Measurements from ENCODE around the gene MSL1. TPM values are rescaled to one million over a fixed set of nuclear protein-coding genes. Genes with fewer than 3 reads are reported as not detected.

Gene MSL1
- total and polyA plus RNA-seq, 2 of the 13 experiments (the other 11 are each of a cell fraction or from before 2014, with no cell fraction given): 63.8 to 88.5 TPM

DNA sequence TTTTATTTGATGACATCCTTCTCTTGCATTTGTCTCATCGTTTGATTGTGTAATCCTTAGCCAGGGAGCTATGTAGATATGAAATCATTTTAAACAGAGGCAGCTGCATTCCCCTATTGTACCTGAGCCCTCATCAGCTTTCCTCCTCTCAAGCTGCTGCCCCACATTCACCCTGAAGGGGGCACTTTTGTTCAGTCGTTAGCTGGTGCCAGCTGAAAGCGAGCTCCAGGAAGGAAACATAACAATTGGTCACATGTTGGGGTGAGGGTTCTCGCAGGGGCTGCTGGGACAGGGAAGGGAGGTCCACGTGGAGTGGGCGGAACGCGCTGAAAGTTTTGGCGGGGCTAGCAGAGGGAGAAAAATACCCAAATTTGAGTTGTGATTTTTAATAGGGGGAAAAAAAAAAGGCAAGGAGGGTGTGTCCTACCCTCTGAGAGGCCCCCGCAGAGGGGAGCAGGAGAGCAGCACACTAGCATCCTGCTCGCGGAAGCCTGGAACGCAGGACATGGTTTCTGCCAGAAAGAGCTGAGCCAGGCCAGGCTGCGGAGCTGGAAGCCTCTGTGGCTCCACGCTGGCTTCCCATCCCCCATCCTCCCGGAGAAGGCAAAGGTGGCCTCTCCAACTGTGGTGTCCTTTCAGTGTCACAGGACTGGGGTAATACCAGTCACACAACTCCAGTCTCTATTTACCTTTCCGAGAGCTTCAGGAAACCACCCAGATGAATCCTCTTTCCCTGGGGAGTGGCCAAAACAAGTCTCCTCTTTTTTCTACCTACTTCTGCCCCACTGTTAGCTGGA is 8.5 kb upstream of the MSL1 start (continued):
- TF ChIP-seq, protein P1, sequence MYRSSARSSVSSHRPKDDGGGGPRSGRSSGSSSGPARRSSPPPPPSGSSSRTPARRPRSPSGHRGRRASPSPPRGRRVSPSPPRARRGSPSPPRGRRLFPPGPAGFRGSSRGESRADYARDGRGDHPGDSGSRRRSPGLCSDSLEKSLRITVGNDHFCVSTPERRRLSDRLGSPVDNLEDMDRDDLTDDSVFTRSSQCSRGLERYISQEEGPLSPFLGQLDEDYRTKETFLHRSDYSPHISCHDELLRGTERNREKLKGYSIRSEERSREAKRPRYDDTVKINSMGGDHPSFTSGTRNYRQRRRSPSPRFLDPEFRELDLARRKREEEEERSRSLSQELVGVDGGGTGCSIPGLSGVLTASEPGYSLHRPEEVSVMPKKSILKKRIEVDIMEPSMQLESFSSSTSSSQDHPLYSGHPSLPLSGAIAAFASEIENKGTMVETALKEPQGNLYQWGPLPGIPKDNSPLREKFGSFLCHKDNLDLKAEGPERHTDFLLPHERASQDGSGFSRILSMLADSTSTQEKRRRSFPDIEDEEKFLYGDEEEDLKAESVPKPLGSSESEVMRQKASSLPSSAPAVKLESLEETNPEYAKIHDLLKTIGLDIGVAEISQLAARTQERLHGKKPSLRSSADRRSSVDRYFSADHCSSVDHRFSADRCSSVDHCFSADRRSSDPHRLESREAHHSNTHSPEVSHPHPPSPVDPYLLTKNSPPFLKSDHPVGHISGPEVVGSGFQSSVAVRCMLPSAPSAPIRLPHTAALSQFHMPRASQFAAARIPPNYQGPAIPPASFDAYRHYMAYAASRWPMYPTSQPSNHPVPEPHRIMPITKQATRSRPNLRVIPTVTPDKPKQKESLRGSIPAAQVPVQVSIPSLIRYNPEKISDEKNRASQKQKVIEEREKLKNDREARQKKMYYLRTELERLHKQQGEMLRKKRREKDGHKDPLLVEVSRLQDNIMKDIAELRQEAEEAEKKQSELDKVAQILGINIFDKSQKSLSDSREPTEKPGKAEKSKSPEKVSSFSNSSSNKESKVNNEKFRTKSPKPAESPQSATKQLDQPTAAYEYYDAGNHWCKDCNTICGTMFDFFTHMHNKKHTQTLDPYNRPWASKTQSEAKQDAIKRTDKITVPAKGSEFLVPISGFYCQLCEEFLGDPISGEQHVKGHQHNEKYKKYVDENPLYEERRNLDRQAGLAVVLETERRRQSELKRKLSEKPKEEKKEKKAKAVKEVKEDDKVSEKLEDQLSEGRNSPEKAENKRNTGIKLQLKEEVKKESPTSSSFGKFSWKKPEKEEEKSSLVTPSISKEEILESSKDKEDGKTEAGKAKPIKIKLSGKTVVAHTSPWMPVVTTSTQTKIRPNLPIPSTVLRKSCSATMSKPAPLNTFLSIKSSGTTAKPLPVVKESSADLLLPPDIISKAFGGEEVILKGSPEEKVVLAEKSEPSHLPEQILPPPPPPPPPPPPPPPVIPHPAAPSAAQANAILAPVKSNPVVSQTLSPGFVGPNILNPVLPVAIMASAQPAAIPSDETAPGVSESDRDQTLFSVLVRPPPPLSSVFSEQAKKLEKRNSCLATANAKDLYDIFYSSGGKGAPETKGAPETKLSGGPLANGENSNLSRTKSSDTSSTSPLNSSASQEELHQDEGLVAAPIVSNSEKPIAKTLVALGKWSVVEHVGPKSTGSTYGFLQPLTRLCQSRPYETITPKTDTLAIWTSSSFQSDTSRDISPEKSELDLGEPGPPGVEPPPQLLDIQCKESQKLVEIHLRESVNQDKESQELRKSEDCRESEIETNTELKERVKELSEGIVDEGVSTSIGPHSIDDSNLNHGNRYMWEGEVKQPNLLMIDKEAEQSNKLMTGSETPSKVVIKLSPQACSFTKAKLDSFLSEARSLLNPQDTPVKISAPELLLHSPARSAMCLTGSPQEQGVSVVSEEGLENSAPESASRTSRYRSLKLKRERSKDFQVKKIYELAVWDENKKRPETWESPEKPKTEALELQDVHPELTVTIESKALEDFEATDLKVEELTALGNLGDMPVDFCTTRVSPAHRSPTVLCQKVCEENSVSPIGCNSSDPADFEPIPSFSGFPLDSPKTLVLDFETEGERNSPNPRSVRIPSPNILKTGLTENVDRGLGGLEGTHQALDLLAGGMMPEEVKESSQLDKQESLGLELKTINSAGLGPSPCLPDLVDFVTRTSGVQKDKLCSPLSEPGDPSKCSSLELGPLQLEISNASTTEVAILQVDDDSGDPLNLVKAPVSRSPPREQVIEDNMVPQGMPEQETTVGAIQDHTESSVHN (CRISPR knock-in tag; IDR thresholded peaks at IDR 0.05): no peak
- no peak for TF ChIP-seq HOXD1 (CRISPR knock-in tag; IDR thresholded peaks at IDR 0.05)
- 0 out of 2 replicates have a peak, but pooled peaks have one; percentile 12 for TF ChIP-seq ZNF354B (CRISPR knock-in tag; IDR thresholded peaks at IDR 0.05)
- TF ChIP-seq, protein P2, sequence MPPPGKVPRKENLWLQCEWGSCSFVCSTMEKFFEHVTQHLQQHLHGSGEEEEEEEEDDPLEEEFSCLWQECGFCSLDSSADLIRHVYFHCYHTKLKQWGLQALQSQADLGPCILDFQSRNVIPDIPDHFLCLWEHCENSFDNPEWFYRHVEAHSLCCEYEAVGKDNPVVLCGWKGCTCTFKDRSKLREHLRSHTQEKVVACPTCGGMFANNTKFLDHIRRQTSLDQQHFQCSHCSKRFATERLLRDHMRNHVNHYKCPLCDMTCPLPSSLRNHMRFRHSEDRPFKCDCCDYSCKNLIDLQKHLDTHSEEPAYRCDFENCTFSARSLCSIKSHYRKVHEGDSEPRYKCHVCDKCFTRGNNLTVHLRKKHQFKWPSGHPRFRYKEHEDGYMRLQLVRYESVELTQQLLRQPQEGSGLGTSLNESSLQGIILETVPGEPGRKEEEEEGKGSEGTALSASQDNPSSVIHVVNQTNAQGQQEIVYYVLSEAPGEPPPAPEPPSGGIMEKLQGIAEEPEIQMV (CRISPR knock-in tag; IDR thresholded peaks at IDR 0.05; ENCODE audit: low read depth): no peak; the same call in none of the 2 replicates
- TF ChIP-seq JUNB (CRISPR knock-in tag; IDR thresholded peaks at IDR 0.05; ENCODE audit: borderline replicate concordance): no peak; the same call in 1 of the 2 replicates
- no peak for TF ChIP-seq NR3C1 (CRISPR knock-in tag; IDR thresholded peaks at IDR 0.05)
- TF ChIP-seq NKX3-1 (CRISPR knock-in tag; IDR thresholded peaks at IDR 0.05): peak; percentile 93
- TF ChIP-seq ZNF431 (CRISPR knock-in tag; IDR thresholded peaks at IDR 0.05; ENCODE audit: borderline replicate concordance, low read depth): no peak; the same call in 1 of the 2 replicates
- no peak for TF ChIP-seq CENPX (CRISPR knock-in tag; IDR thresholded peaks at IDR 0.05)
- no peak for TF ChIP-seq IRF9 (CRISPR knock-in tag; IDR thresholded peaks at IDR 0.05; ENCODE audit: borderline replicate concordance)
- peak; percentile 90 for TF ChIP-seq KLF6 (CRISPR knock-in tag; IDR thresholded peaks at IDR 0.05)
- TF ChIP-seq WIZ (CRISPR knock-in tag; IDR thresholded peaks at IDR 0.05): 0 out of 2 replicates have a peak, but pooled peaks have one; percentile 59
- TF ChIP-seq ZNF235 (CRISPR knock-in tag; IDR thresholded peaks at IDR 0.05; ENCODE audit: borderline replicate concordance): peak; percentile 71; the same call in 1 of the 2 replicates
- no peak for TF ChIP-seq RFX1 (IDR thresholded peaks at IDR 0.05)
- 0 out of 2 replicates have a peak, but pooled peaks have one; percentile 58 for TF ChIP-seq ZZZ3 (CRISPR knock-in tag; IDR thresholded peaks at IDR 0.05; ENCODE audit: borderline replicate concordance)
- TF ChIP-seq NFE2L1 (CRISPR knock-in tag; IDR thresholded peaks at IDR 0.05; ENCODE audit: borderline replicate concordance): no peak
- no peak for TF ChIP-seq MZF1 (CRISPR knock-in tag; IDR thresholded peaks at IDR 0.05; ENCODE audit: borderline replicate concordance)
